GM21723 (cell line): ENCODE measurements around the gene CORT.
"Not testable (repeated sequence)": the region's sequence is repeated elsewhere in the genome, so short reads cannot be mapped to it uniquely, and the experiment has no call there.

Experiments used
- ATAC-seq: cut with Tn5 transposase; IDR thresholded peaks from one replicate; pipeline ENCODE4 v1.9.1; 2021; ENCODE audit warnings: mild to moderate bottlenecking, moderate library complexity; ENCODE audit not compliant: unreplicated experiment

CORT gene

DNA sequence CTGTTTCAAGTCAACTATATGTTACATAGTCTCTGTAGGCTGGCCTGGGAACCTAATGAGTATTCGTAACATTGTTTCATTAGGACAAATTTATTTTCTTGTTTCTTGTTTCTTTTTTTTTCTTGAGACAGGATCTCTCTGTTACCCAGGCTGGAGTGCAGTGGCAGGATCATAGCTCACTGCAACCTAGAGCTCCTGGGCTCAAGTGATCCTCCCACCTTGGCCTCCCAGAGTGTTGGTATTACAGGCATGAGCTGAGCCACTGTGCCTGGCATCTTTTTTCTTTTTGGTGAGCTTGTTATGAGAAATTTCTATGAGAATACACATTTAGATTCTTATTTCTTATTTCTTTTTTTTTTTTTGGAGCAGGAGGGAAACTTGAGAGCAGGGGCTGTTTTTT is 12.8 kb upstream of the CORT start:
- ATAC-seq: no peak

DNA sequence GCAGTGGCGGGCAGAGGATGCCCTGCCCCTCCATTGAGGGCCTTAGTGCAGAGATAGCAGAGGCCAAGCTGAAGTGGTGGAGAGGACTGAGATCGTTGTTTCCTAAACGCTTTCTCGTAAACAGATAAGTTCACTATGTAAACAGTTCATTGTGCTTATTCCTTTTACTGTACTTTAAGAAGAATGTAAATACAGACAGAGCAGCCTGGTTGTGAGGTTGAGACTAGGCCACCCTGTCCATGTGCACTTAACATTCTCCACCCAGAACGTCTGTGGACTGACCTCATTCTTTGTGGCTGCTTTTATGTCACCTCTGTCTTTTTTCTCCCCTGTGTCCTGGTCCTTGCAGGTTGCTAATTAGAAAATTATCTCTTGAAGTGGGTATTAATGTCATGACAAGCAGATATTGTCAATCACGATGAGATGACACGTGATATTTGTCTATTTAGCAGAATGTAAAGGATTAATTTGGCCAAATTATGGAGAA is 11.1 kb upstream of the CORT start:
- no peak for ATAC-seq

DNA sequence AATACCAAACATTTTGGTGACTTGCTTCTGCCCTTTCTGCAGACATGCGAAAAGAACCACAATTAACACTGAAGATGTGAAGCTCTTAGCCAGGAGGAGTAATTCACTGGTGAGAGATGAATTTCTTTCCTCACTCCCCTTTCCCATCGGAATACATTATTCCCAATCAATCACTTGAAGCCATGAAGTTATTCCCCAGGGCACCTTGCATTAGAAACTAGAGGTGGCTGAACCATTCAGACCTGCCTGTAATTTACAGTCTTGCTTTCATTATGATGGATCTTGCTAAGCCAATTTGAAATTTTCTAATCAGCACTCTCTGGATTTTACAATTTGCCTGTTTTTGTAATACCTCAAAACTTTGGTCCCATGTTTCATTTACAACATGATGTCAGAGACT is 9.5 kb upstream of the CORT start:
- ATAC-seq: no peak

DNA sequence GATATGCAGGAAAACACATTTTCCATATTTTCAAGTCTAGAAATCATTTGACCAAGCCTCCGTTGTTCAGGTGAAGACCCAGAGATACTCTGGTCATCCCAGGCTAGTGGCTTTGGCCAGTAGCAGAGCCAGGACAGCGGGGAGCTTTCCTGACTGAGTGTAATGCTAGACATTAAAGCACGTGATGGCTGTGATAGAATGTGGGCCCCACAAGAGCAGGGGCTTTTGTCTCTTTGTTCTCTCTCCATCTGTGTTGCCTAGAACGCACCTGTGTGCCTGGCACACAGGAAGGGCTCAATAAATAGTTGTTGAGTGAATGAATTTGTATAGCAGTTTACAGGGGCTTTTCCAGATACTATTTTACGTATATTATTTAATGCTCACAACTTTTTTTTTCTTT is 9.0 kb upstream of the CORT start:
- no peak for ATAC-seq

DNA sequence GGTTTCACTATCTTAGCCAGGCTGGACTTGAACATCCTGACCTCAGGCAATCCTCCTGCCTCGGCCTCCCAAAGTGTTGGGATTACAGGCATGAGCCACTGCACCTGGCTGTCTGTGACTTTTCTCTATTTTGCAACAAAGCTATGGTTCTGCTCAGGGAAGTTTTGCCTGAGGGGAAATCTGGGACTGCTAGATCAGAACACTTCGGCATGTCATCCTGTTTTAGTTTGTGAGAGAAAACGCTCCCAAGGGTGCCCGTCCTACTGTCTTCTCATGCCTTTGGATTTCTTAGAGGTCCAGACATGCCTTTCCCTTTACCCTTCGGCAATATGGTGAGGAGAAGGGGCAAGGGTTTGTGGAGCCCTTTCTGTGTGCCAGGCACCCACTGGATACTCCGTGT is 5.6 kb upstream of the CORT start:
- no peak for ATAC-seq

DNA sequence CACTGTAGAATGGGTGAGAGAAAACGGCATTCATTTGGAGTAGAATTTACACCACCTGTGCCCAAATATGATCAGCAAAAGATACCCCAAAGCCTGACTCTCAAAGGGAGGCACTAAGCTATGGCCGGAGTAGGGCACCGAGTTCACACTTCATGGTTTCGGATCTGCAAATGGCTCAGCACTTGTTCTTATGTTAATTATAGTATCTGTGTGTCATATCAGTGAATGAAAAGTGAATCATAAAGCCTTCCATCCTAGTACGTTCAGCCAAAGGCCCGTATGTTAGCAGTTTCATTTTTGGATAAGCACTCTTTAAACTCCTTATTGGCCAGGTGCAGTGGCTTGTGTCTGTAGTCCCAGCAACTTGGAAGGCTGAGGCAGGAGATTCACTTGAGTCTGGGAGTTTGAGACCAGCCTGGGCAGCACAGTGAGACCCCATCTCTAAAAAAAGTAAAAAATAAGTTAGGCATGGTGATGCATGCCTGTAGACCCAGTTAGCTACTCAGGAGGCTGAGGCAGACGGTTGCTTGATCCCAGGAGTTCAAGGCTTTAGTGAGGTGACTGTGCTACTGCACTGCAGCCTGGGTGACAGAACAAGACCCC is 4.9 kb upstream of the CORT start:
- ATAC-seq: no peak

DNA sequence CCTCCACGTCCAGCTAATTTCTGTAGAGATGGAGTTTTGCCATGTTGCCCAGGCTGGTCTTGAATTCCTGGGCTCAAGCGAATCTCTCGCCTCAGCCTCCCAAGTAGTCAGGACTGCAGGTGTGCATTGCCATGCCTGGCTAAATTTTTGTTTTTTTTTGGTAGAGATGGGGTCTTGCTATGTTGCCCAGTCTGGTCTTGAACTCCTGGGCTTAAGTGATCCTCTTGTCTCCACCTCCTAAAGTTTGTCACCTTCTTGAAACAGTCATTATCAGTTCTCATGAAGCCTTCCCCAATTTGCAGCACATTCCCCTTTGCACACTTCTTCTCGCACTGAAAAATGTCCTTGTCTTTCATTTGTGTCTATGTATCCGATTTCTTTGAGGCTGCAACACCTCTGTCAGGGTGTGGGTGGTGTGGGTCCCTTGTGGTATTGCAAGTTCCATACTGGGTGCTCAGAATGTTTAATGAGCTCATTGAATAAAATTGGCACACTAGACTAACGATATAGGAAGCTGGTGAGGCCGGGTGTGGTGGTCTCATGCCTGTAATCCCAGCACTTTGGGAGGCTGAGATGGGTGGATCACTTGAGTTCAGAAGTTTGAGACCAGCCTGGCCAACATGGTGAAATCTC is 2.9 kb upstream of the CORT start:
- ATAC-seq: no peak

DNA sequence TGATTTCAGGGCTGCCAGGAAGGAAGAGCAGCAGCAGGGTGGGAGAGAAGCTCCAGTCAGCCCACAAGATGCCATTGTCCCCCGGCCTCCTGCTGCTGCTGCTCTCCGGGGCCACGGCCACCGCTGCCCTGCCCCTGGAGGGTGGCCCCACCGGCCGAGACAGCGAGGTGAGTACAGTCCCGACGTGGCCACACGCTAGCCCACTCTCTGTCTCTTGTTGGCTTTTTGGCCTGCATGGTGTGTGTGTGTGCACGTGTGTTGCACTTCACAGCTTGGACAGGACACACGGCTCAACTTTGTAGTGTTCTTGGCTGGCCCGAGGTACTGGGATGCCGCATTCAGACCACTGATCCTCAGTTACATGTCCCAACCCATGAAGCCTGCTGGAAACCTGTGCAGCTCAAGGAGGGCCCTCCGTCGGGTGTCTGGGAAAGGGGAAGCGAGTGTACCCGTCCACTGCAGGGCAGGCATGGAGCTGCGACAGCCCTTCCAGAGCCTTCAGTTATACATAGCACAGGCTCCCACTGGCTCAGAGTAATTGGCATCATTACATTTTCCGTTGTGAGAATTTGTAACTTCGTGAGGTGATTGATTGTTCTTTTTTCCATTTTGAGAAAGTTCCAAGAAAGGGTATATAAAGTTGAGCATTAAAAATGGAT is 454 bp downstream of the CORT start:
- no peak for ATAC-seq

DNA sequence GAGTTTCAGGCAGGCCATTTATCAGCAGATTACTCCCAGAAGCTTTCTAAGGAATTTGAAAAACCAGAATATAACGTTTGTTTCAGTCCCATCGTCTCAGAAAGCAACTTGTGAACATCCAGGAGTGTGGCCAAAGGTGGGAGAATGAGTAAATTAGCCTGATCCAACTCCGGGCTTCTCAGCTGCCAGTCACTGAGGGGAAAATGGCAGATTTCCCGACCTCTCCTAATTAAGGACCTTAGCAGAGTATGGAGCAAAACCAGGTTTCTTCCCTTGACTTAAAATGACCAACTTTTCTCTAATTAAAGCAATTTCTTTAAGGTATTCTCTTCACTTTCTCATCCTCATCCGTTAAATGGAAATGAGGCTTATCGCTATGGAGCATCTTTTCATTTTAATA is 1.0 kb downstream of the CORT start:
- ATAC-seq: no peak

DNA sequence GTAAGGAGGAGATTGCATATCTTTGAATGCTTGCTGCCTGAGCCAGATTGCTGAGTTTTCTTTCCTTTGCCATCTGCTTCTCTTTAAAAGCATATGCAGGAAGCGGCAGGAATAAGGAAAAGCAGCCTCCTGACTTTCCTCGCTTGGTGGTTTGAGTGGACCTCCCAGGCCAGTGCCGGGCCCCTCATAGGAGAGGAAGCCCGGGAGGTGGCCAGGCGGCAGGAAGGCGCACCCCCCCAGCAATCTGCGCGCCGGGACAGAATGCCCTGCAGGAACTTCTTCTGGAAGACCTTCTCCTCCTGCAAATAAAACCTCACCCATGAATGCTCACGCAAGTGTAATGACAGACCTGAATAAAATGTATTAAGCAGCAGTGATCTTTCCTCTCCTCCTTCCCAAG is 1.5 kb downstream of the CORT start:
- ATAC-seq: no peak

DNA sequence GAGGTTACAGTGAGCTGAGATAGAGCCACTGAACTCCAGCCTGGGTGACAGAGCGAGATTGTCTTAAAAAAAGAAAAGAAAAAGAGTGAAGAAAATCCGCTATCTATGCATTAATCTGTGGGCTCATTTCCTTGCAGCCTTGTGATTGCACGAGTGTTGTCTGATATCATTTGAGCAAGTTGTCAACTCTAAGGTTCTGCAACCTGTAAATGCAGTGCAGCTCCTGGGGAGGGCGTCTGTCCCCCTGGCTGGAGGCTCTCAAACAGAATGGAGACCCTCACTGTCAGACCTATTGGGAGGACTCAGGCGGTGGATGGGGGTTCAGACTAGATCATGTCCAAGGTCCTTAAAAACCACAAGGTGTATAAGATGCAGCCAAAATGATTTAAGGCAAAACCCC is 6.2 kb downstream of the CORT start:
- no peak for ATAC-seq

DNA sequence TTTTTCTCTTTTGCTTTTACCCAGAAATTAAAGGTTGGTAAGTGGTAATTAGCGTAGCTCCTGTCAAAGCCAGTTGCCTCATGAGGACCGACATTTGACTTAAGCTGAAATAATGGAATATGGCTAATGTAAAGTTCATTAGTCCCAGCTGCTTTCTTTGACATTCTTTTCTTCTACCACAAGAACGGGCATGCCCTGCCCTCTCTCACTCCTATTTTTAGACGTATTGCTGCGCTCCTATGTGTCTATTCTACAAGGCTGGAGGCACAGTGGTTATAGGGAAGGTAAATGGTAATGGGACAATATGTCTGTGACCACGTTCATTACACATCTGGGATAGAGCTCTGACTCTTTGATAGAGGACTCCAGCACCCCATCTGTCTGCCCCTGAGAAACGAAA is 6.8 kb downstream of the CORT start:
- no peak for ATAC-seq

DNA sequence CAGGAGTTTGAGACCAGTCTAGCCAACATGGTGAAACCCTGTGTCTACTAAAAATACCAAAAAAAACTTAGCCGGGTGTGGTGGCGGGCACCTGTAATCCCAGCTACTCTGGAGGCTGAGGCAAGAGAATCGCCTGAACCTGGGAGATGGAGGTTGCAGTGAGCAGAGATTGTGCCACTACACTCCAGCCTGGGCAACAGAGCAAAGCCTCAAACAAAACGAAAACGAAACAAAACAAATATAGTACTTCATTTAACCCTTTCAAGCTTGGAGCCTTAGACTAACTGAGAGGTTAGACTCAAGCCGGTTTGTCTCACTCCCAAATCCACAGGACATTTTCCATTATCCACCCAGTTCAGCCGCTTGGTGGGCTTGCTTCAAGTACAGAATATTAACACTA is 7.6 kb downstream of the CORT start:
- not testable (repeated sequence) for ATAC-seq

DNA sequence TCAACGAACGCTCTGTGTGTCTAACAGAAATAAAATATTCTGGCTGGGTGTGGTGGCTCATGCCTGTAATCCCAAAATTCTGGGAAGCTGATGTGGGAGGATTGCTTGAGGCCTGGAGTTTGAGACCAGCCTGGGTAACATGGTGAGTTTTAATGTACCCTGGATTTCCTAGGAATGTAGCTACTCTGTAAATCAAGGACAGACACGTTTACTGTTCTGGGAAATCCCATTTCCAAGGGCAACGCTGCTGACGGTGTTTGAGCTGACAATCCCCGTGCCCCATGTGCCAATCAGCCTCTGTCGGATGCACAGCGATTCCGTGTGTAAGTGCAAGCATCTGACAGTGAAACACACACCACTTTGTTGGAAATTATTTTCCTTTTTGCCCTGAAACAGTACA is 8.0 kb downstream of the CORT start:
- no peak for ATAC-seq

DNA sequence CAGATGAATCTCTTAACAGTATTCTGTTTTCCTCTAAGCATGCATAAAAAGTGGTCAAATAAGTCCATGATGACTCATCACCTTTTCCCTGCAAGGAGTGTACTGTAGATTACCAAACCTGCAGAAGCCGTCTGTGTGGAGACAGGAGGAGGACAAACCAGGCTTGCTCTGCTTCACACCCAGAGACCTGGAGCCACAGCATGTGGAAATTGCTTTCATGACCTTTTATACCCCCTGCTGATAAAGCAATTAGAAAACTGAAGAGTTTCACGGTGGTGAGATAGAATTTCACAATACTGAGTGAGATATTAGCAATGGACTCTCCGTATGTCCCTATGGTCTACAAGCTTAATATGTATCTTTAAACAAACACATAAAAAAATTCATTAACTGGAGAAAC is 9.4 kb downstream of the CORT start:
- no peak for ATAC-seq

DNA sequence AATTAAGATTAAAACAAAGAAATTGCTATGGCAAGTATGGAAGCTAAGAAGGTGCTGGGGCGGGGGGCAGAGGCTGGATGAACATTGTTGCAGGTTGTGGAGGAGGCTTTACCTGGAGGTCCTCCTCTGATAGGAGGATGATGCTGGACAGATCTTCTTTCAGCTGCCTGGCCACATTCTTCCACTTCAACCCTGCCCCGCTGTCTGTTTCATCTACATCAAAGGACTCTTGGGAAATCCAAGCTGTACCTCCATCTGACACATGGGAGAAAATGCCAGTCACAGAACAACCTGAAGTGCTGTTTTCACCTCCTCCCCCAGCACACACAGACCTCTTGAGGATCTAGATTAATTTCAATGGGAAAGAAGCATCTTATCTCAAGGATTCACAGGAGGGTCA is 17.2 kb downstream of the CORT start:
- no peak for ATAC-seq

DNA sequence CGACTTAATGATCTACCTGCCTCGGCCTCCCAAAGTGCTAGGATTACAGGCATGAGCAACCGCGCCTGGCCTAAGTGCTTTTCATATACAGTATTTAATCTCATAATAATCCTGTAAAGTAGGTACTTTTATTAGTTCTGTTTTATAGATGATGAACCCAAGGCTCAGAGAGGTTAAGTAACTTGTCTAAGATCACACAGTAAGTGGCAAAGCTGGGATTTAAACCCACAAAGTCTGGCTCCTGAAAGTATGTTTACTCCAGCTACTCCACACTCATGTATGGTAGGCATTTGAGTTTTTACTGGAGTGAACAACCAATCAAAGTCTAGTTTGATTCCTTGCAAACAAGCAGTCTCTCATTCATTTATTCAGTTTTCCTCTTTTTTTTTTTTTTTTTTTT is 20.2 kb downstream of the CORT start:
- no peak for ATAC-seq

DNA sequence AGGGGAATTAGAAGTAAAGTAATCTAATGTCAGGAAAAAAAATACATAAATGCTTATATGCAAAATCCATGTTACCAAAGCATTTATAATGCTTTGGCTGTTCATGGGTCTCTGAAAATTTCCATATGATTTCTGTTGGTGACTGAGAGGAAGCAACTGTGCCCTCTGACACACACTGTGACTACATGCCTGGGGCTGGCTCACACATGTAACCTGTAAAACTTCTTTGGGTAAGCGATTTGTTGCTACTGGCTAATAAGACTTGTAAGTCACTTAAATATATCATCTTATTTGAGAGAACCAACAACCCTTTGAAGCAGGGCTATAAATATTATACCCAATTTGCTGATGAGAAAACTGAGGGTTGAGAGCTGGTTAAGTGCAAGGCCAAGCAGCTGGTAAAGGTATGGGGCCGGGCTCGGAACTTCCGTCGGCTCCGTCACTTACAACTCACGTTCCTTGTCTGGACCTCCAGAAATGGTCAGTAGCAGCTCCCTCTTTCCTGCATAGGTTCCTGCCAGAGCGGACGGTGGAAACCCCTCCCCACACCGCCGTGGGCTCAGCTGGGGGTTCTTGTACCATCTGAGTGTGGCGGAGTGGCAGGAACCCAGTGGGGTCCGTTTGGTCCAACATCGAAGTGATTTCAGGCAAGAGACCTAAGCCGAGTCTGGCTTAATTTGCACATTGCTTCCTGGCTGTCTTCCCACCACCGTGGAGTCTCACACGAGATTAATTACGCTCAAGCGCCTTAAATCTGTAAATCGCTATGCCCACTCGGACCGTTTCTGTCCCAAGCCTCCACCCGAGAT is 21.8 kb downstream of the CORT start:
- no peak for ATAC-seq

DNA sequence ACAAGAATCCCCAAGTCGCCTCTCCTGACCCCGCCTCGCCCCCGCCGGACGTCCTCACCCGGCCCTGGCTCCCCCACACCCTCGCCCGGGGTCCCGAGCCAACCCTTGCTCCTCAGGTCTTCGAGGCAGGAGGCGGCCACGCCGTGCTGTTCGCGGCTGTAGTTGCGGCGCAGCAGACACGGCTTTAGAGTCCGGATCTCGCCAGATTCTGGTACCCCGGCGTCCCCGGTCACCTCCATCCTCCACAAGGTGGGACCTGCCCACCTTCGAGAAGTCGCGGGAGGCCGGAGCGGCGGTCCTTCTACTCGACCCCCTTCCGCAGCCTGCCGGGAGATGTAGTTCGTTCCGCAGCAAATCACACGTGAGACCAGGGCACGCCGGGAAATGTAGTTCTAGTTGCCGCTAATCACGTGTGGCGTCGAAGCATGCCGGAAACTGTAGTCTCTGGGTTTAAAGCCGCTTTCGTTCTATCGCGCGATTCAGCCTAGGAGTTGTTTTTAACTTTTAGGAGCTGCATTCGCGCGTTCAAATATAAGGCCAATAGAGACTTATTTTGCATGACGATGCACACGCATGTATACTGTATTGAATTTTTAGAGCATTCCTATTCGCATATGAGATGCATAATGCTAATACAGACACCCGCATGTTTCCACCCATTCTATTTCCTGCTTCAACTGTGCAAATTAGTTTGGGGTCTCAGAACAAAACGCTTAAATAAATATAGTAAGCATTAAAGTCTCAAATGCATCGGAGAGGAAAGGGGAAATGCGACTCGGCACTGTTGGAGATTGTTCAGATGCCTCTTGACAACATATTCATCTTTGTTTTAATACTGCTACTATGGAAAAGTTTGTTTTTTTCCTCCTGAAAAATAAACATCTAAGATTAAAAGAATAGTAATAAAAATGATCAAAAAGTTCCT is 22.7 kb downstream of the CORT start, which contains the start of gene DFFA:
DFFA (minus strand) TSS at position 310 of the 925 bp plus-strand sequence; CDS start at position 239, 71 bp downstream.
- peak; percentile 86 for ATAC-seq

DNA sequence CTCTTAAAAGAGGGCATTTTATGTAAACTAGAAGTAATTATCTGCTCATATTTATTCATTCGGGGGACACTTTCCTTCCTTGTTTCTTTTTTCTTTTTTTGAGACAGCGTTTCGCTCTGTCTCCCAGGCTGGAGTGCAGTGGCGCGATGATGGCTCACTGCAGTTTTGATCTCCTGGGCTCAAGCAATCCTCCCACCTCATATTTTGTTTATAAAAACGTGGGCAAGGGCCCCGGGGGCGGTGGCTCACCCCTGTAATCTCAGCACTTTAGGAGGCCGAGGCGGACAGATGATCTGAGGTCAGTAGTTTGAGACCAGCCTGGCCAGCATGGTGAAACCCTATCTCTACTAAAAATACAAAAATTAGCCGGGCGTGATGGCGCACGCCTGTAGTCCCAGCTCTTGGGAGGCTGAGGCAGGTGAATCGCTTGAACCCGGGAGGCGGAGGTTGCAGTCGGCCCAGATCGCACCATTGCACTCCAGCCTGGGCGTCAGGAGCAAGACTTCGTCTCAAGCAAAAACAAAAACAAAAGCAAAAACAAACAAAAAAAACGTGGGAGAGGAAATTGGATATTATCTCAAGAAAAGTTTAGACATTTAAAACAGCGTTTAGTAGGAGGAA is 23.4 kb downstream of the CORT start:
- ATAC-seq: no peak
